IPS DF 4.7 (cell line): Measurements from ENCODE around the gene WDR72.
"Not testable (repeated sequence)": the region's sequence is repeated elsewhere in the genome, so short reads cannot be mapped to it uniquely, and the experiment has no call there.

ENCODE experiments used
- DNase-seq: peaks from one replicate; pipeline ENCODE4 v3.0.0-alpha.2; 2013; ENCODE audit warnings: low spot score; ENCODE audit errors: extremely low read depth

The WDR72 gene

GRCh38 chr15:53759411-53759931 is at the start of gene WDR72:
Gene WDR72 (minus strand): TSS chr15:53759663. CDS start chr15:53733149, 26,514 bp downstream.
- no peak for DNase-seq

- DNase-seq: no peak
These were observed 48.7 kb upstream of the WDR72 start for GRCh38 chr15:53808058-53808706.

- DNase-seq: no peak
These were observed 48.0 kb upstream of the WDR72 start for GRCh38 chr15:53807501-53807900.

GRCh38 chr15:53802672-53803071 is 43.2 kb upstream of the WDR72 start:
- no peak for DNase-seq

GRCh38 chr15:53791581-53791980 is 32.1 kb upstream of the WDR72 start:
- DNase-seq: no peak

- no peak for DNase-seq
These were observed 30.4 kb upstream of the WDR72 start for GRCh38 chr15:53789654-53790375.

- DNase-seq: no peak
These were observed 26.9 kb upstream of the WDR72 start for GRCh38 chr15:53786401-53786800.

- DNase-seq: not testable (repeated sequence)
These were observed 25.8 kb upstream of the WDR72 start for GRCh38 chr15:53785241-53785640.

GRCh38 chr15:53762916-53763315 is 3.5 kb upstream of the WDR72 start:
- no peak for DNase-seq

- no peak for DNase-seq
These were observed 1.1 kb downstream of the WDR72 start for GRCh38 chr15:53758412-53758811.

GRCh38 chr15:53757906-53758305 is 1.6 kb downstream of the WDR72 start:
- no peak for DNase-seq

GRCh38 chr15:53753813-53754212 is 5.7 kb downstream of the WDR72 start:
- DNase-seq: no peak

- DNase-seq: no peak
These were observed 7.1 kb downstream of the WDR72 start for GRCh38 chr15:53752406-53752805.

- no peak for DNase-seq
These were observed 11.9 kb downstream of the WDR72 start for GRCh38 chr15:53747501-53748068.

GRCh38 chr15:53746101-53746500 is 13.4 kb downstream of the WDR72 start:
- no peak for DNase-seq

- no peak for DNase-seq
These were observed 19.8 kb downstream of the WDR72 start for GRCh38 chr15:53739651-53740050.

GRCh38 chr15:53739187-53739586 is 20.3 kb downstream of the WDR72 start:
- DNase-seq: no peak

GRCh38 chr15:53721334-53722087 is 38.0 kb downstream of the WDR72 start:
- DNase-seq: no peak

- no peak for DNase-seq
These were observed 42.3 kb downstream of the WDR72 start for GRCh38 chr15:53716909-53717876.

GRCh38 chr15:53713218-53713617 is 46.2 kb downstream of the WDR72 start:
- no peak for DNase-seq

- no peak for DNase-seq
These were observed 48.6 kb downstream of the WDR72 start for GRCh38 chr15:53710906-53711305.
